Stimulated activated CD8-positive, alpha-beta memory T cell treated with anti-CD3 and anti-CD28 coated beads, Interleukin-7, amount 100 ng/mL, for 4 hours (primary cell): ENCODE results near the gene KRT80.

Source experiments
- DNase-seq, 2 donors: peaks; one replicate each; pipeline ENCODE4 v3.0.0-alpha.2; 2020; ENCODE audit warnings: low read depth in 2 of 2

Gene KRT80

GRCh38 chr12:52210925-52211650, 19.3 kb upstream of the KRT80 start:
- DNase-seq: no peak

GRCh38 chr12:52210186-52210924, 18.5 kb upstream of the KRT80 start:
- no peak for DNase-seq

- DNase-seq: no peak
These were observed 17.5 kb upstream of the KRT80 start for GRCh38 chr12:52209321-52209720.

GRCh38 chr12:52208424-52209165, 16.8 kb upstream of the KRT80 start:
- no peak for DNase-seq

- DNase-seq: no peak
These were observed 16.1 kb upstream of the KRT80 start for GRCh38 chr12:52207895-52208294.

- no peak for DNase-seq
These were observed 15.3 kb upstream of the KRT80 start for GRCh38 chr12:52207106-52207505.

- DNase-seq: no peak
These were observed 14.7 kb upstream of the KRT80 start for GRCh38 chr12:52206304-52207040.

GRCh38 chr12:52205612-52206303, 13.9 kb upstream of the KRT80 start:
- DNase-seq: no peak

- DNase-seq: no peak
These were observed 13.2 kb upstream of the KRT80 start for GRCh38 chr12:52204931-52205505.

- DNase-seq: no peak
These were observed 12.5 kb upstream of the KRT80 start for GRCh38 chr12:52204095-52204930.

- DNase-seq: peak in 1 of 2 donors; percentile 10
These were observed 11.5 kb upstream of the KRT80 start for GRCh38 chr12:52203079-52203921.

GRCh38 chr12:52202361-52203078, 10.7 kb upstream of the KRT80 start:
- DNase-seq: no peak

- DNase-seq: no peak
These were observed 9.6 kb upstream of the KRT80 start for GRCh38 chr12:52201451-52201839.

- no peak for DNase-seq
These were observed 9.1 kb upstream of the KRT80 start for GRCh38 chr12:52200781-52201450.

- DNase-seq: no peak
These were observed 8.4 kb upstream of the KRT80 start for GRCh38 chr12:52200086-52200780.

- DNase-seq: no peak
These were observed 7.6 kb upstream of the KRT80 start for GRCh38 chr12:52199294-52199919.
